ENCODE data around the gene CYLD.

Gene CYLD

DNA sequence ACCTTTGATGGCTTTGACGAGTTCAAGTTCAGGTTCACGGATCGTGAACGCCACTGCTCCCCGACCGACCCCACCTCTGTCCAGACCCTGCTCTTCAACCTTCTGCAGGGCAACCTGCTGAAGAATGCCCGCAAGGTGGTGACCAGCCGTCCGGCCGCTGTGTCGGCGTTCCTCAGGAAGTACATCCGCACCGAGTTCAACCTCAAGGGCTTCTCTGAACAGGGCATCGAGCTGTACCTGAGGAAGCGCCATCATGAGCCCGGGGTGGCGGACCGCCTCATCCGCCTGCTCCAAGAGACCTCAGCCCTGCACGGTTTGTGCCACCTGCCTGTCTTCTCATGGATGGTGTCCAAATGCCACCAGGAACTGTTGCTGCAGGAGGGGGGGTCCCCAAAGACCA lies 30.8 kb upstream of the CYLD start (continued):
- TF ChIP-seq ZNF335 (tag by site-specific recombination; conservative IDR thresholded peaks at IDR 0.05) (no peak), ZNF449 (tag by site-specific recombination; IDR thresholded peaks at IDR 0.05) (no peak), ZNF292 (tag by site-specific recombination; IDR thresholded peaks at IDR 0.05; ENCODE audit: borderline replicate concordance, low read depth) (no peak), ZNF366 (tag by site-specific recombination; conservative IDR thresholded peaks at IDR 0.05) (no peak), GLI2 (tag by site-specific recombination; IDR thresholded peaks at IDR 0.05; ENCODE audit: borderline replicate concordance, low read depth) (no peak), ZNF76 (tag by site-specific recombination; IDR thresholded peaks at IDR 0.05; ENCODE audit: borderline replicate concordance, low read depth) (no peak), ZNF416 (tag by site-specific recombination; IDR thresholded peaks at IDR 0.05) (no peak), ZNF211 (tag by site-specific recombination; IDR thresholded peaks at IDR 0.05; ENCODE audit: low read depth) (no peak), MZF1 (tag by site-specific recombination; IDR thresholded peaks at IDR 0.05; ENCODE audit: borderline replicate concordance) (no peak), ZNF133 (tag by site-specific recombination; IDR thresholded peaks at IDR 0.05) (no peak)

DNA sequence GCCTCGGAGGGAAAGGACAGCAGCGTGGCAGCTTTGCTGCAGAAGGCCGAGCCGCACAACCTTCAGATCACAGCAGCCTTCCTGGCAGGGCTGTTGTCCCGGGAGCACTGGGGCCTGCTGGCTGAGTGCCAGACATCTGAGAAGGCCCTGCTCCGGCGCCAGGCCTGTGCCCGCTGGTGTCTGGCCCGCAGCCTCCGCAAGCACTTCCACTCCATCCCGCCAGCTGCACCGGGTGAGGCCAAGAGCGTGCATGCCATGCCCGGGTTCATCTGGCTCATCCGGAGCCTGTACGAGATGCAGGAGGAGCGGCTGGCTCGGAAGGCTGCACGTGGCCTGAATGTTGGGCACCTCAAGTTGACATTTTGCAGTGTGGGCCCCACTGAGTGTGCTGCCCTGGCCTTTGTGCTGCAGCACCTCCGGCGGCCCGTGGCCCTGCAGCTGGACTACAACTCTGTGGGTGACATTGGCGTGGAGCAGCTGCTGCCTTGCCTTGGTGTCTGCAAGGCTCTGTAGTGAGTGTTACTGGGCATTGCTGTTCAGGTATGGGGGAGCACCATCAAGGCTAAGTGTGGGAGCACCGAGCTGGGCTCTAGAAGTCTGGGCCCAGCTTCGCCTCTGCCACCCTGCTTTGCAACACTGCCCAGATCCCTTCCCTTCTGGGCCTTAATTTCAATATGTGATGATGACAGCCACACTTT lies 29.9 kb upstream of the CYLD start:
- CTCF ChIA-PET: interaction anchor here (0.6 kb wide), 1 partner anchor 40 kb away, joined by 3 read pairs; no protein-coding TSS in a partner anchor

GRCh38 chr16:50712560-50712898 lies 29.4 kb upstream of the CYLD start:
- Histone ChIP-seq H3K4me3 (ENCODE audit: low read depth, low read length) (no peak overlapping the region), H3K9me3 (ENCODE audit: control insufficient read depth, insufficient read depth, low read depth, low read length) (no peaks in the 10 kb centered on the region), H3K27ac (ENCODE audit: extremely low read depth, low read depth, low read length) (no peak overlapping the region), H3K4me1 (ENCODE audit: control insufficient read depth, insufficient read depth, low read length) (no peaks in the 10 kb centered on the region), H3K36me3 (ENCODE audit: control insufficient read depth in 2 of 2, insufficient read depth in 1 of 2, low read length in 2 of 2) (no peaks in the 10 kb centered on the region)
- POLR2A ChIA-PET: no interaction called here
- CTCF ChIA-PET: no interaction called here
- 0 out of 2 replicates have a peak, but pooled peaks have one; percentile 6 for TF ChIP-seq ZNF785 (tag by site-specific recombination; IDR thresholded peaks at IDR 0.05)
- 0 out of 2 replicates have a peak, but pooled peaks have one; percentile 47 for TF ChIP-seq ZNF660 (tag by site-specific recombination; IDR thresholded peaks at IDR 0.05)
- 0 out of 2 replicates have a peak, but pooled peaks have one; percentile 18 for TF ChIP-seq SP7 (tag by site-specific recombination; IDR thresholded peaks at IDR 0.05)
- peak; percentile 80 for TF ChIP-seq GLIS1 (tag by site-specific recombination; IDR thresholded peaks at IDR 0.05)
- no peak for TF ChIP-seq ZNF155 (tag by site-specific recombination; IDR thresholded peaks at IDR 0.05)
- peak; percentile 54 for TF ChIP-seq ATF2 (tag by site-specific recombination; IDR thresholded peaks at IDR 0.05; ENCODE audit: low read depth)

More for the DNA sequence above, 29.9 kb upstream of the CYLD start:
- Histone ChIP-seq H3K4me3 (ENCODE audit: low read depth, low read length) (no peak overlapping the region), H3K27ac (ENCODE audit: extremely low read depth, low read depth, low read length) (no peak overlapping the region), H3K36me3 (ENCODE audit: control insufficient read depth in 2 of 2, insufficient read depth in 1 of 2, low read length in 2 of 2) (no peaks in the 10 kb centered on the region), H3K4me1 (ENCODE audit: control insufficient read depth, insufficient read depth, low read length) (no peaks in the 10 kb centered on the region), H3K9me3 (ENCODE audit: control insufficient read depth, insufficient read depth, low read depth, low read length) (no peaks in the 10 kb centered on the region)
- TF ChIP-seq YY2 (tag by site-specific recombination; IDR thresholded peaks at IDR 0.05): no peak
- no peak for TF ChIP-seq ZNF37A (tag by site-specific recombination; IDR thresholded peaks at IDR 0.05)
- no peak for TF ChIP-seq RBAK (tag by site-specific recombination; IDR thresholded peaks at IDR 0.05)
- TF ChIP-seq ZNF174 (tag by site-specific recombination; IDR thresholded peaks at IDR 0.05): no peak
- TF ChIP-seq ZNF529 (tag by site-specific recombination; IDR thresholded peaks at IDR 0.05; ENCODE audit: insufficient replicate concordance): no peak
- no peak for TF ChIP-seq ZNF2 (tag by site-specific recombination; IDR thresholded peaks at IDR 0.05)
- no peak for TF ChIP-seq ZNF768 (tag by site-specific recombination; IDR thresholded peaks at IDR 0.05)
- TF ChIP-seq ZNF510 (tag by site-specific recombination; IDR thresholded peaks at IDR 0.05; ENCODE audit: insufficient replicate concordance): no peak
- TF ChIP-seq BCL11A (tag by site-specific recombination; IDR thresholded peaks at IDR 0.05; ENCODE audit: low read depth): no peak
- TF ChIP-seq KLF9 (tag by site-specific recombination; IDR thresholded peaks at IDR 0.05; ENCODE audit: low read depth): no peak
- no peak for TF ChIP-seq ZNF785 (tag by site-specific recombination; IDR thresholded peaks at IDR 0.05)
- TF ChIP-seq ZNF473 (tag by site-specific recombination; IDR thresholded peaks at IDR 0.05): no peak
- no peak for TF ChIP-seq ZNF114 (tag by site-specific recombination; IDR thresholded peaks at IDR 0.05)
- TF ChIP-seq ZNF707 (tag by site-specific recombination; IDR thresholded peaks at IDR 0.05): no peak
- TF ChIP-seq, protein P1, sequence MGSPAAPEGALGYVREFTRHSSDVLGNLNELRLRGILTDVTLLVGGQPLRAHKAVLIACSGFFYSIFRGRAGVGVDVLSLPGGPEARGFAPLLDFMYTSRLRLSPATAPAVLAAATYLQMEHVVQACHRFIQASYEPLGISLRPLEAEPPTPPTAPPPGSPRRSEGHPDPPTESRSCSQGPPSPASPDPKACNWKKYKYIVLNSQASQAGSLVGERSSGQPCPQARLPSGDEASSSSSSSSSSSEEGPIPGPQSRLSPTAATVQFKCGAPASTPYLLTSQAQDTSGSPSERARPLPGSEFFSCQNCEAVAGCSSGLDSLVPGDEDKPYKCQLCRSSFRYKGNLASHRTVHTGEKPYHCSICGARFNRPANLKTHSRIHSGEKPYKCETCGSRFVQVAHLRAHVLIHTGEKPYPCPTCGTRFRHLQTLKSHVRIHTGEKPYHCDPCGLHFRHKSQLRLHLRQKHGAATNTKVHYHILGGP (tag by site-specific recombination; IDR thresholded peaks at IDR 0.05): no peak
- TF ChIP-seq OVOL3 (tag by site-specific recombination; IDR thresholded peaks at IDR 0.05): no peak
- no peak for TF ChIP-seq ZNF621 (tag by site-specific recombination; IDR thresholded peaks at IDR 0.05)
- POLR2A ChIA-PET: no interaction called here

All from HEK293 (cell line).